H1 (cell line): ENCODE measurements around the gene CLPTM1L. TPM values are rescaled to one million over a fixed set of nuclear protein-coding genes. Genes with fewer than 3 reads are reported as not detected.

Experiments used
- CTCF ChIA-PET: fragments of 300-600 bp; sonication (Branson Sonifier 250); formaldehyde crosslinking; loops from one replicate; lab custom pipeline; 2021; ENCODE audit not compliant: partially characterized antibody; lab: Charles Lee
- POLR2A ChIA-PET: fragments of 300-600 bp; sonication (Branson Sonifier 250); formaldehyde crosslinking; loops from one replicate; lab custom pipeline; 2021; ENCODE audit warnings: inconsistent platforms; ENCODE audit not compliant: partially characterized antibody; lab: Charles Lee
- DNase-seq, 2 experiments: peaks; one replicate each; pipeline versions ENCODE4 v3.0.0 to v3.0.0-alpha.2; 2010 to 2022; ENCODE audit warnings: low spot score in 2 of 2, low read depth in 1 of 2, mixed read lengths in 1 of 2
- FAIRE-seq: peaks from 2 replicates; lab custom pipeline; 2011; peaks lifted over from hg19 to GRCh38; lab: Jason Lieb, UNC
- H2AFZ ChIP-seq: 2 replicates; pipeline ENCODE4 v1.8.1; 2012; ENCODE audit warnings: low read length, inconsistent platforms
- H2AK5ac ChIP-seq: 2 replicates; pipeline ENCODE4 v1.6.1; 2013; ENCODE audit warnings: low read depth, low read length
- H2BK120ac ChIP-seq: replicated peaks from 2 replicates; pipeline ENCODE3; 2013; ENCODE audit warnings: low read depth, low read length, inconsistent platforms
- H2BK12ac ChIP-seq: 2 replicates; pipeline ENCODE4 v1.6.1; 2013; ENCODE audit warnings: low read depth, low read length
- H2BK15ac ChIP-seq: 2 replicates; pipeline ENCODE4 v1.6.1; 2013; ENCODE audit warnings: low read length
- H2BK20ac ChIP-seq: 2 replicates; pipeline ENCODE4 v1.6.1; 2013; ENCODE audit warnings: low read length
- H2BK5ac ChIP-seq: 2 replicates; pipeline ENCODE4 v1.6.1; 2013; ENCODE audit warnings: low read depth, low read length
- H3K14ac ChIP-seq: 2 replicates; pipeline ENCODE4 v1.6.1; 2013; ENCODE audit warnings: inconsistent platforms; ENCODE audit not compliant: insufficient read length
- H3K18ac ChIP-seq: 2 replicates; pipeline ENCODE4 v1.6.1; 2013; ENCODE audit warnings: low read length; ENCODE audit errors: extremely low read depth
- H3K23ac ChIP-seq: 2 replicates; pipeline ENCODE4 v1.6.1; 2013; ENCODE audit warnings: inconsistent platforms; ENCODE audit not compliant: insufficient read length
- H3K23me2 ChIP-seq: 2 replicates; pipeline ENCODE4 v1.6.1; 2013; ENCODE audit warnings: low read depth, low read length
- H3K27ac ChIP-seq: 2 replicates; pipeline ENCODE4 v1.6.1; 2011; ENCODE audit warnings: low read depth, low read length, inconsistent platforms
- H3K27me3 ChIP-seq, 4 experiments: replicated peaks in 1 of 4; 1 replicate in 1 of 4; 2 replicates in 3 of 4; pipeline versions ENCODE4 v1.6.1 to v1.8.1; 2011 to 2013; ENCODE audit warnings: low read length in 3 of 4, mild to moderate bottlenecking in 3 of 4, inconsistent platforms in 2 of 4, mixed read lengths in 2 of 4, moderate library complexity in 1 of 4; ENCODE audit not compliant: control insufficient read depth in 3 of 4, insufficient read depth in 3 of 4; ENCODE audit errors: extremely low read depth in 1 of 4
- H3K36me3 ChIP-seq, 4 experiments: 2 replicates each; pipeline versions ENCODE4 v1.6.1 to v1.8.1; 2011 to 2013; ENCODE audit warnings: mild to moderate bottlenecking in 4 of 4, low read length in 3 of 4, moderate library complexity in 2 of 4, control low read depth in 1 of 4, inconsistent platforms in 1 of 4; ENCODE audit not compliant: insufficient read depth in 4 of 4, control insufficient read depth in 2 of 4
- H3K4ac ChIP-seq: replicated peaks from 2 replicates; pipeline ENCODE3; 2013; ENCODE audit warnings: low read length, low read depth, mixed read lengths, inconsistent platforms; ENCODE audit not compliant: insufficient read length
- H3K4me1 ChIP-seq, 4 experiments: replicated peaks in 1 of 4; 1 replicate in 1 of 4; 2 replicates in 3 of 4; pipeline versions ENCODE4 v1.6.1 to v1.8.1; 2011 to 2013; ENCODE audit warnings: low read length in 3 of 4, inconsistent platforms in 2 of 4, mixed read lengths in 1 of 4; ENCODE audit not compliant: insufficient read depth in 4 of 4, control insufficient read depth in 3 of 4
- H3K4me2 ChIP-seq, 2 experiments: 2 replicates each; pipeline versions ENCODE4 v1.6.1 to v1.8.1; 2011 to 2013; ENCODE audit warnings: low read depth in 2 of 2, low read length in 2 of 2, control low read depth in 1 of 2, inconsistent platforms in 1 of 2, mild to moderate bottlenecking in 1 of 2; ENCODE audit not compliant: insufficient read depth in 1 of 2
- H3K4me3 ChIP-seq, 4 experiments: fragments of 200-600, 300-600 bp in 1 of 4; sonication (generic), shearing (Covaris generic), sonication (Bioruptor Twin) in 1 of 4; 2 replicates each; pipeline versions ENCODE4 v1.5.1 to v1.8.1; 2011 to 2016; ENCODE audit warnings: low read length in 4 of 4, low read depth in 3 of 4, control low read depth in 2 of 4, inconsistent platforms in 2 of 4, mild to moderate bottlenecking in 2 of 4, mixed read lengths in 1 of 4, moderate library complexity in 1 of 4; ENCODE audit not compliant: insufficient read depth in 2 of 4; ENCODE audit errors: extremely low read depth in 1 of 4
- H3K56ac ChIP-seq: replicated peaks from 2 replicates; pipeline ENCODE3; 2013; ENCODE audit warnings: low read depth, mild to moderate bottlenecking, mixed read lengths, low read length, inconsistent platforms; ENCODE audit not compliant: insufficient read length
- H3K79me1 ChIP-seq: 2 replicates; pipeline ENCODE4 v1.6.1; 2013; ENCODE audit warnings: low read depth, low read length, control low read depth
- H3K79me2 ChIP-seq, 2 experiments: 2 replicates each; pipeline versions ENCODE4 v1.6.1 to v1.8.1; 2012 to 2013; ENCODE audit warnings: low read length in 2 of 2, mild to moderate bottlenecking in 2 of 2, inconsistent platforms in 1 of 2; ENCODE audit not compliant: insufficient read depth in 2 of 2, control insufficient read depth in 1 of 2
- H3K9ac ChIP-seq, 4 experiments: replicated peaks in 1 of 4; 1 replicate in 1 of 4; 2 replicates in 3 of 4; pipeline versions ENCODE4 v1.6.1 to v1.8.1; 2011 to 2013; ENCODE audit warnings: low read depth in 3 of 4, low read length in 3 of 4, control low read depth in 2 of 4, mild to moderate bottlenecking in 2 of 4, moderate library complexity in 2 of 4, inconsistent platforms in 1 of 4; ENCODE audit errors: extremely low read depth in 1 of 4
- H3K9me3 ChIP-seq, 2 experiments: 2 replicates each; pipeline versions ENCODE4 v1.6.1 to v1.8.1; 2012 to 2013; ENCODE audit warnings: mild to moderate bottlenecking in 2 of 2, moderate library complexity in 2 of 2, control low read depth in 1 of 2, inconsistent platforms in 1 of 2, low read depth in 1 of 2, low read length in 1 of 2, mixed read lengths in 1 of 2; ENCODE audit not compliant: insufficient read depth in 2 of 2
- H4K20me1 ChIP-seq, 2 experiments: replicated peaks in 1 of 2; 2 replicates each; pipeline versions ENCODE3 to v1.8.1; 2011 to 2013; ENCODE audit warnings: inconsistent platforms in 2 of 2, low read length in 2 of 2, mild to moderate bottlenecking in 1 of 2; ENCODE audit not compliant: insufficient read depth in 2 of 2, control insufficient read depth in 1 of 2
- H4K5ac ChIP-seq: 2 replicates; pipeline ENCODE4 v1.6.1; 2013; ENCODE audit warnings: low read length, low read depth, mixed read lengths, inconsistent platforms; ENCODE audit not compliant: insufficient read length
- H4K8ac ChIP-seq: 2 replicates; pipeline ENCODE4 v1.8.0; 2013; ENCODE audit warnings: mild to moderate bottlenecking, moderate library complexity, low read length, inconsistent platforms; ENCODE audit not compliant: insufficient read depth; ENCODE audit errors: extremely low read depth
- H4K91ac ChIP-seq: replicated peaks from 2 replicates; pipeline ENCODE3; 2013; ENCODE audit warnings: low read length, mixed read lengths, inconsistent platforms; ENCODE audit not compliant: insufficient read length
- ASH2L ChIP-seq: fragments of 200-600, 300-600 bp; sonication (generic); IDR thresholded peaks from one replicate; pipeline ENCODE4 v1.7.1; 2017; ENCODE audit warnings: low read length
- BCL11A ChIP-seq, 2 experiments: IDR thresholded peaks; one replicate each; pipeline ENCODE4 v1.6.1; 2011; ENCODE audit warnings: low read depth in 2 of 2, low read length in 2 of 2, mild to moderate bottlenecking in 2 of 2
- CBX8 ChIP-seq: fragments of 300-800, 300-1000 bp; sonication (generic); IDR thresholded peaks from 2 replicates; pipeline ENCODE4 v1.7.1; 2016; ENCODE audit warnings: low read depth, low read length, borderline replicate concordance
- CEBPB ChIP-seq: IDR thresholded peaks from 2 replicates; pipeline ENCODE4 v1.6.1; 2012; ENCODE audit warnings: low read depth, low read length
- CHD2 ChIP-seq: IDR thresholded peaks from 2 replicates; pipeline ENCODE4 v1.6.1; 2012; ENCODE audit warnings: low read length, improper control_type of control experiment
- FOSL1 ChIP-seq: IDR thresholded peaks from 2 replicates; pipeline ENCODE4 v1.6.1; 2011; ENCODE audit warnings: mild to moderate bottlenecking, low read depth, low read length, moderate library complexity; ENCODE audit not compliant: insufficient read depth
- GTF2F1 ChIP-seq: IDR thresholded peaks from 2 replicates; pipeline ENCODE4 v1.6.1; 2012; ENCODE audit warnings: low read depth, low read length, improper control_type of control experiment, borderline replicate concordance
- JUN ChIP-seq: IDR thresholded peaks from 2 replicates; pipeline ENCODE4 v1.6.1; 2011; ENCODE audit warnings: low read depth, mild to moderate bottlenecking, improper control_type of control experiment, low read length
- MAFK ChIP-seq: IDR thresholded peaks from 2 replicates; pipeline ENCODE4 v1.6.1; 2012; ENCODE audit warnings: low read depth, mild to moderate bottlenecking, improper control_type of control experiment, low read length
- NANOG ChIP-seq: IDR thresholded peaks from 2 replicates; pipeline ENCODE4 v1.6.1; 2011; ENCODE audit warnings: low read length, low read depth, mild to moderate bottlenecking, inconsistent platforms; ENCODE audit not compliant: insufficient read depth, poor library complexity, severe bottlenecking
- RXRA ChIP-seq: IDR thresholded peaks from 2 replicates; pipeline ENCODE4 v1.6.1; 2011; ENCODE audit warnings: low read depth, mild to moderate bottlenecking, low read length, moderate library complexity; ENCODE audit not compliant: insufficient read depth
- WGBS, 2 experiments: shearing (Covaris generic) in 1 of 2; methylation state at CpG; one replicate each; pipeline versions ENCODE4 v1.1.6 to v1.1.7; 2013 to 2015; ENCODE audit warnings: low lambda C conversion rate in 2 of 2, mixed read lengths in 2 of 2, inconsistent platforms in 1 of 2, low coverage in 1 of 2, missing lambda C conversion rate in 1 of 2; ENCODE audit not compliant: insufficient replicate concordance in 2 of 2, insufficient coverage in 1 of 2, insufficient read length in 1 of 2; ENCODE audit errors: extremely low coverage in 1 of 2, missing lambda C conversion rate in 1 of 2; 5-methylcytosine and 5-hydroxymethylcytosine counted together
- polyA plus RNA-seq, 7 experiments: library from polyadenylated mRNA; depleted of rRNA in 3 of 7; stranded (reverse) in 5 of 7; unstranded in 2 of 7; fragments of >200 nt in 5 of 7; fragments of 200-250 nt in 2 of 7; gene quantifications; 1 replicate in 5 of 7; 2 replicates in 1 of 7; 4 replicates in 1 of 7; pipeline versions ENCODE4 v1.2.1 to v1.2.3, GENCODE V29; 2011 to 2013; ENCODE audit warnings: missing spikeins in 2 of 7, mixed read lengths in 2 of 7
- total RNA-seq: library from RNA; stranded (reverse); fragmentation: NEBNext Ultra II Directional; extraction: Animal tissue kit (Norgen Biotek cat#: 25700); gene quantifications from 2 replicates; pipeline ENCODE4 v1.2.1, GENCODE V29; 2021

CLPTM1L gene
- total and polyA plus RNA-seq, 2 of the 8 experiments (the other 6 are each of a cell fraction or from before 2014, with no cell fraction given), result 102 to 119 TPM

DNA sequence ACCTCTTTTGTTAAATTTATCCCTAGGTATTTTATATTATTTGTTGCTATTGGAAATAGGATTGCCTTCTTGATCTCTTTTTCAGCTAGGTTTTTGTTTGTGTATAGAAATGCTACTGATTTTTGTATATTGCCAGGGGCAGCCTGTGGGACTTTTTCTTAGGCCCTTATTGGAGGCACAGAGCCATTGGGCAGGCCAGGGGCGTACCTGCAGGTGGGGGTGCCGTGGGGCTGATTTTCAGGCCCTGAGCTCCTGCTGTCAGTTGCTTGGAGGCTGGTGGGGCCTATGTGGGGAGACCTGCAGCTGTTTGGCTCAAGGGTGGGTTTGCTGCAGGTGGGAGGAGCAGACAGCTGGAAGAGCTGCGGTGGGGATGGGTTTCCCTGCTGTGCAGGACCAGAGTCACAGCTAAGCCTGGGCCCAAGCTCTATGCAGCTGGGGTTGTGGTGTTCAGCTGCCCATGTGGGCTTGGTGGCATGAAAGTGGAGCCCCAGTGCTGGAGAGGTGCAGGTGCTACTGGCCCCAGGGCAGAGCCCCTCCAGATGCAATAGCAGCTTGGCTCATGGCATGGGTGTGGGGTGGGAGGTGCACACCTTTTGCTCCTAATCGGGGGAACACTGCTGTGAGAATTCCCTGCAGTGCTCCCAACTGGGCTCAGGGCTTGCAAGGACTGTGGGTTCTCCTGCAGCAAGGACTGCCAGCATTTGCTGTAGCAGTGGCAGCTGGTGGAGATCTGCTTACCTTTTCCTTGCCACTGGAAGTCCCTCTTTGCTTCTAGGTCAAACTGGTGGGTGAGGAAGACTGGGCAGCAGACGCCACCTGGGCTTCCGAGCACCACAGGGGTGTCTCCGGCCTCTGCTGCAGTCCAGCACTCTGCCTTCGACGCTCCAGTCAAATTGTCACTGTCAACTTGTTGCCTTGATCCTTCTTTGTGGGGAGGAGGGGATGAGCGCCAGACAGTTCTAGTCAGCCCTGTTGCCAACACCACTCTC, 7.6 kb upstream of the CLPTM1L start:
- no peak overlapping the region for H4K91ac ChIP-seq
- no peak overlapping the region for H2BK5ac ChIP-seq
- H3K23ac ChIP-seq, result no peak overlapping the region
- no peak overlapping the region for H2BK12ac ChIP-seq
- H2BK120ac ChIP-seq, result no peak overlapping the region
- ChIA-PET CTCF (interaction anchor here (1.0 to 6.5 kb wide), 4 partner anchors 27 to 116 kb away, joined by 3 to 27 read pairs (median 4); no protein-coding TSS in a partner anchor), POLR2A (interaction anchor here (0.7 kb wide), 1 partner anchor 97 kb away, joined by 3 read pairs; no protein-coding TSS in a partner anchor)
- no peak overlapping the region for H3K56ac ChIP-seq
- no peak overlapping the region for H2AK5ac ChIP-seq
- no peak overlapping the region for H3K14ac ChIP-seq
- H3K4me3 ChIP-seq, result no peak overlapping the region
- H3K4me2 ChIP-seq, result no peak overlapping the region
- H3K9me3 ChIP-seq, result no peaks in the 10 kb centered on the region
- peak overlapping the region; percentile 65; the same call in 1 of the 2 replicates for H4K8ac ChIP-seq
- DNase-seq (no peak), FAIRE-seq (no peak)
- no peak overlapping the region for H4K5ac ChIP-seq
- no peak overlapping the region for H3K27ac ChIP-seq
- H3K27me3 ChIP-seq, result no peaks in the 10 kb centered on the region
- peaks cover 0 to 8% (median under 1%) of the 10 kb centered on the region in 4 experiments; a peak in 3 of 7 replicates for H3K4me1 ChIP-seq
- no peaks in the 10 kb centered on the region for H3K23me2 ChIP-seq
- no peak overlapping the region for H2AFZ ChIP-seq
- no peaks in the 10 kb centered on the region for H4K20me1 ChIP-seq
- no peaks in the 10 kb centered on the region for H3K79me2 ChIP-seq
- no peak overlapping the region for H2BK20ac ChIP-seq
- no peak overlapping the region for H2BK15ac ChIP-seq
- WGBS, 2 experiments, result 82% methylated on average over 10 of the region's 10 CpGs; no CpG with 5 or more reads in 1 of the 2 experiments
- no peak overlapping the region for H3K18ac ChIP-seq
- H3K79me1 ChIP-seq, result no peaks in the 10 kb centered on the region
- H3K4ac ChIP-seq, result no peak overlapping the region
- H3K9ac ChIP-seq, result no peak overlapping the region
- H3K36me3 ChIP-seq, result no peaks in the 10 kb centered on the region
- TF ChIP-seq CEBPB, result no peak
- no peak for TF ChIP-seq MAFK
- no peak for TF ChIP-seq FOSL1
- no peak for TF ChIP-seq JUN
- no peak for TF ChIP-seq GTF2F1
- no peak for TF ChIP-seq NANOG
- TF ChIP-seq ASH2L, result no peak
- no peak for TF ChIP-seq RXRA
- no peak for TF ChIP-seq CBX8
- no peak for TF ChIP-seq BCL11A (IDR thresholded peaks at IDR 0.05; ENCODE audit: low read depth in 2 of 2, low read length in 2 of 2)
- no peak for TF ChIP-seq CHD2
